ENCODE data around the gene TRAF2. TPM values are rescaled to one million over a fixed set of nuclear protein-coding genes. Genes with fewer than 3 reads are reported as not detected.
A peak's percentile ranks its signal among the peaks of the same experiment; 100 is the strongest.

The TRAF2 gene
- total and polyA plus RNA-seq, 2 of the 13 experiments (the other 11 are each of a cell fraction or from before 2014, with no cell fraction given), result 12.4 to 13.6 TPM

DNA sequence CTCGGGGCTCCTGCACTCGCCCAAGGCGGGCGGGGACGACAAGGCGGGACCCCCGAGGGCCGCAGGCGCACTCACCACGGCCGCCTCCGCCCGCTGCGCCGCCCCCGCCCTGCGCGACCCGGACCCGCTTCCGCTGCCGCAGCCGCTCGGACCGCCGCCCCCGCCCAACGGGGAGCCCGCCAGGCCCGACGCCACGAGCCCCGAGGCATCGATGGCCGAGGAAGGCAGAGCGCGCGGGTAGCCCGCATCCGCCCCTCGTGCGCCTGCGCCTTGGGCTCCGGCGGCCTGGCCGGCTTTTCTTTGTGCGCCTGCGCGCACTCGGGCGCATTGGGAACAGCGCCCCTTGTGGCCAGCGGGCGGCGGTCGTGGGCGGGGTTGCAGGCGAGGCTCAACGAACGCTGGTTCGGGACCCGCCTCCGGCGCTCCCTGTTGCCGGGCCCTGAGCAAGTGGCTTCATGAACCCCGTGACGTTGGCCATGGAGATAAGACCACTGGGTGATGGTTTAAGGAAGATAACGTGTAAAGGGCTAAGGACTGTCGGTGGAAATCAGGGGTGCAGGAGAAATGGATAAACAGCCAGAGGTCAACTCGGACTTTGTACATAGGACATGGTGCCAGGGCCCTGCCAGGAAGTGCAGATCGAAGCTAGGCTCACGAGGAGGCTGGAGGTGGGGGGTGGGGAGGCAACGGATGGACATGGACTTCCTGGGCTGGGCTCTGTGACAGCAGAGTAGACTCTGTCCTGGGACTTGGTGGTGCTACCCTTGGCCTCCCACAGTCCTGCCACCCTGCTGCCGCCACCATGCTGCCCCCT, 58.4 kb downstream of the TRAF2 start, which contains the start of the genes C8G and FBXW5 (continued):
- TF ChIP-seq, protein P1, sequence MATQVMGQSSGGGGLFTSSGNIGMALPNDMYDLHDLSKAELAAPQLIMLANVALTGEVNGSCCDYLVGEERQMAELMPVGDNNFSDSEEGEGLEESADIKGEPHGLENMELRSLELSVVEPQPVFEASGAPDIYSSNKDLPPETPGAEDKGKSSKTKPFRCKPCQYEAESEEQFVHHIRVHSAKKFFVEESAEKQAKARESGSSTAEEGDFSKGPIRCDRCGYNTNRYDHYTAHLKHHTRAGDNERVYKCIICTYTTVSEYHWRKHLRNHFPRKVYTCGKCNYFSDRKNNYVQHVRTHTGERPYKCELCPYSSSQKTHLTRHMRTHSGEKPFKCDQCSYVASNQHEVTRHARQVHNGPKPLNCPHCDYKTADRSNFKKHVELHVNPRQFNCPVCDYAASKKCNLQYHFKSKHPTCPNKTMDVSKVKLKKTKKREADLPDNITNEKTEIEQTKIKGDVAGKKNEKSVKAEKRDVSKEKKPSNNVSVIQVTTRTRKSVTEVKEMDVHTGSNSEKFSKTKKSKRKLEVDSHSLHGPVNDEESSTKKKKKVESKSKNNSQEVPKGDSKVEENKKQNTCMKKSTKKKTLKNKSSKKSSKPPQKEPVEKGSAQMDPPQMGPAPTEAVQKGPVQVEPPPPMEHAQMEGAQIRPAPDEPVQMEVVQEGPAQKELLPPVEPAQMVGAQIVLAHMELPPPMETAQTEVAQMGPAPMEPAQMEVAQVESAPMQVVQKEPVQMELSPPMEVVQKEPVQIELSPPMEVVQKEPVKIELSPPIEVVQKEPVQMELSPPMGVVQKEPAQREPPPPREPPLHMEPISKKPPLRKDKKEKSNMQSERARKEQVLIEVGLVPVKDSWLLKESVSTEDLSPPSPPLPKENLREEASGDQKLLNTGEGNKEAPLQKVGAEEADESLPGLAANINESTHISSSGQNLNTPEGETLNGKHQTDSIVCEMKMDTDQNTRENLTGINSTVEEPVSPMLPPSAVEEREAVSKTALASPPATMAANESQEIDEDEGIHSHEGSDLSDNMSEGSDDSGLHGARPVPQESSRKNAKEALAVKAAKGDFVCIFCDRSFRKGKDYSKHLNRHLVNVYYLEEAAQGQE (IDR thresholded peaks at IDR 0.05; ENCODE audit: borderline replicate concordance in 1 of 2, low read depth in 1 of 2, low read length in 2 of 2), result no peak
- TF ChIP-seq ZNF225 (CRISPR knock-in tag; IDR thresholded peaks at IDR 0.05) (no peak), ZNF44 (CRISPR knock-in tag; IDR thresholded peaks at IDR 0.05) (no peak), ZNF282 (IDR thresholded peaks at IDR 0.05; ENCODE audit: partially characterized antibody) (no peak), ZNF343 (CRISPR knock-in tag; IDR thresholded peaks at IDR 0.05) (peak; percentile 42; the same call in 1 of the 2 replicates), ZNF607 (CRISPR knock-in tag; IDR thresholded peaks at IDR 0.05; ENCODE audit: borderline replicate concordance) (no peak), MTF1 (CRISPR knock-in tag; IDR thresholded peaks at IDR 0.05) (no peak), RBM39 (IDR thresholded peaks at IDR 0.05; ENCODE audit: low read depth, low read length, poor library complexity, severe bottlenecking) (peak; percentile 86), RFX1 (IDR thresholded peaks at IDR 0.05) (no peak), ZNF496 (CRISPR knock-in tag; IDR thresholded peaks at IDR 0.05; ENCODE audit: insufficient replicate concordance) (no peak), RBFOX2 (IDR thresholded peaks at IDR 0.05; ENCODE audit: low read depth, low read length) (no peak), NPAS2 (CRISPR knock-in tag; IDR thresholded peaks at IDR 0.05; ENCODE audit: borderline replicate concordance) (no peak), YY1 (IDR thresholded peaks at IDR 0.05; ENCODE audit: insufficient read depth, insufficient replicate concordance, low read depth, low read length) (peak; percentile 87), SKI (IDR thresholded peaks at IDR 0.05; ENCODE audit: partially characterized antibody) (no peak), SNAI1 (CRISPR knock-in tag; IDR thresholded peaks at IDR 0.05; ENCODE audit: borderline replicate concordance) (no peak), ZNF382 (CRISPR knock-in tag; IDR thresholded peaks at IDR 0.05; ENCODE audit: borderline replicate concordance) (no peak)
- TF ChIP-seq, protein P2, sequence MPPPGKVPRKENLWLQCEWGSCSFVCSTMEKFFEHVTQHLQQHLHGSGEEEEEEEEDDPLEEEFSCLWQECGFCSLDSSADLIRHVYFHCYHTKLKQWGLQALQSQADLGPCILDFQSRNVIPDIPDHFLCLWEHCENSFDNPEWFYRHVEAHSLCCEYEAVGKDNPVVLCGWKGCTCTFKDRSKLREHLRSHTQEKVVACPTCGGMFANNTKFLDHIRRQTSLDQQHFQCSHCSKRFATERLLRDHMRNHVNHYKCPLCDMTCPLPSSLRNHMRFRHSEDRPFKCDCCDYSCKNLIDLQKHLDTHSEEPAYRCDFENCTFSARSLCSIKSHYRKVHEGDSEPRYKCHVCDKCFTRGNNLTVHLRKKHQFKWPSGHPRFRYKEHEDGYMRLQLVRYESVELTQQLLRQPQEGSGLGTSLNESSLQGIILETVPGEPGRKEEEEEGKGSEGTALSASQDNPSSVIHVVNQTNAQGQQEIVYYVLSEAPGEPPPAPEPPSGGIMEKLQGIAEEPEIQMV (CRISPR knock-in tag; IDR thresholded peaks at IDR 0.05; ENCODE audit: low read depth), result no peak
- TF ChIP-seq, protein P3, sequence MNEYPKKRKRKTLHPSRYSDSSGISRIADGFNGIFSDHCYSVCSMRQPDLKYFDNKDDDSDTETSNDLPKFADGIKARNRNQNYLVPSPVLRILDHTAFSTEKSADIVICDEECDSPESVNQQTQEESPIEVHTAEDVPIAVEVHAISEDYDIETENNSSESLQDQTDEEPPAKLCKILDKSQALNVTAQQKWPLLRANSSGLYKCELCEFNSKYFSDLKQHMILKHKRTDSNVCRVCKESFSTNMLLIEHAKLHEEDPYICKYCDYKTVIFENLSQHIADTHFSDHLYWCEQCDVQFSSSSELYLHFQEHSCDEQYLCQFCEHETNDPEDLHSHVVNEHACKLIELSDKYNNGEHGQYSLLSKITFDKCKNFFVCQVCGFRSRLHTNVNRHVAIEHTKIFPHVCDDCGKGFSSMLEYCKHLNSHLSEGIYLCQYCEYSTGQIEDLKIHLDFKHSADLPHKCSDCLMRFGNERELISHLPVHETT (CRISPR knock-in tag; conservative IDR thresholded peaks at IDR 0.05), result peak; percentile 57; the same call in 1 of the 2 replicates
- TF ChIP-seq, protein P4, sequence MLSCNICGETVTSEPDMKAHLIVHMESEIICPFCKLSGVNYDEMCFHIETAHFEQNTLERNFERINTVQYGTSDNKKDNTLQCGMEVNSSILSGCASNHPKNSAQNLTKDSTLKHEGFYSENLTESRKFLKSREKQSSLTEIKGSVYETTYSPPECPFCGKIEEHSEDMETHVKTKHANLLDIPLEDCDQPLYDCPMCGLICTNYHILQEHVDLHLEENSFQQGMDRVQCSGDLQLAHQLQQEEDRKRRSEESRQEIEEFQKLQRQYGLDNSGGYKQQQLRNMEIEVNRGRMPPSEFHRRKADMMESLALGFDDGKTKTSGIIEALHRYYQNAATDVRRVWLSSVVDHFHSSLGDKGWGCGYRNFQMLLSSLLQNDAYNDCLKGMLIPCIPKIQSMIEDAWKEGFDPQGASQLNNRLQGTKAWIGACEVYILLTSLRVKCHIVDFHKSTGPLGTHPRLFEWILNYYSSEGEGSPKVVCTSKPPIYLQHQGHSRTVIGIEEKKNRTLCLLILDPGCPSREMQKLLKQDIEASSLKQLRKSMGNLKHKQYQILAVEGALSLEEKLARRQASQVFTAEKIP (CRISPR knock-in tag; IDR thresholded peaks at IDR 0.05; ENCODE audit: borderline replicate concordance), result no peak
